ENCODE results near the gene TLCD2. TPM values are rescaled to one million over a fixed set of nuclear protein-coding genes. Genes with fewer than 3 reads are reported as not detected.

Gene TLCD2
- total and polyA plus RNA-seq, 2 of the 13 experiments (the other 11 are each of a cell fraction or from before 2014, with no cell fraction given) = 0.90 to 1.1 TPM

GRCh38 chr17:1714427-1714979 is 4.3 kb upstream of the TLCD2 start (continued):
- 0 out of 2 replicates have a peak, but pooled peaks have one; percentile 30 for TF ChIP-seq CEBPG (CRISPR knock-in tag; IDR thresholded peaks at IDR 0.05)
- TF ChIP-seq, protein P1, sequence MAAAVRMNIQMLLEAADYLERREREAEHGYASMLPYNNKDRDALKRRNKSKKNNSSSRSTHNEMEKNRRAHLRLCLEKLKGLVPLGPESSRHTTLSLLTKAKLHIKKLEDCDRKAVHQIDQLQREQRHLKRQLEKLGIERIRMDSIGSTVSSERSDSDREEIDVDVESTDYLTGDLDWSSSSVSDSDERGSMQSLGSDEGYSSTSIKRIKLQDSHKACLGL (CRISPR knock-in tag; IDR thresholded peaks at IDR 0.05) = 0 out of 2 replicates have a peak, but pooled peaks have one; percentile 15
- TF ChIP-seq PITX1 (CRISPR knock-in tag; IDR thresholded peaks at IDR 0.05) = peak; percentile 70
- peak; percentile 45; the same call in 1 of the 2 replicates for TF ChIP-seq TARDBP (CRISPR knock-in tag; IDR thresholded peaks at IDR 0.05)
- peak; percentile 5; the same call in 1 of the 2 replicates for TF ChIP-seq GMEB2 (CRISPR knock-in tag; IDR thresholded peaks at IDR 0.05; ENCODE audit: low read depth)
- peak; percentile 6; the same call in 1 of the 2 replicates for TF ChIP-seq ZNF205 (CRISPR knock-in tag; IDR thresholded peaks at IDR 0.05)
- TF ChIP-seq ZNF160 (CRISPR knock-in tag; IDR thresholded peaks at IDR 0.05) = peak; percentile 12; the same call in 1 of the 2 replicates
- no peak for TF ChIP-seq ATF7-NPFF (CRISPR knock-in tag; IDR thresholded peaks at IDR 0.05; ENCODE audit: low read depth)
- peak; percentile 77 for TF ChIP-seq HDAC2 (CRISPR knock-in tag; IDR thresholded peaks at IDR 0.05)
- TF ChIP-seq NCOA1 (CRISPR knock-in tag; IDR thresholded peaks at IDR 0.05) = no peak; the same call in 1 of the 2 replicates
- peak; percentile 77; the same call in 1 of the 2 replicates for TF ChIP-seq HNF1B (CRISPR knock-in tag; IDR thresholded peaks at IDR 0.05)
- no peak for TF ChIP-seq SOX6 (IDR thresholded peaks at IDR 0.05)
- TF ChIP-seq SOX6 (CRISPR knock-in tag; IDR thresholded peaks at IDR 0.05) = peak; percentile 67; the same call in 1 of the 2 replicates
- TF ChIP-seq, protein P2, sequence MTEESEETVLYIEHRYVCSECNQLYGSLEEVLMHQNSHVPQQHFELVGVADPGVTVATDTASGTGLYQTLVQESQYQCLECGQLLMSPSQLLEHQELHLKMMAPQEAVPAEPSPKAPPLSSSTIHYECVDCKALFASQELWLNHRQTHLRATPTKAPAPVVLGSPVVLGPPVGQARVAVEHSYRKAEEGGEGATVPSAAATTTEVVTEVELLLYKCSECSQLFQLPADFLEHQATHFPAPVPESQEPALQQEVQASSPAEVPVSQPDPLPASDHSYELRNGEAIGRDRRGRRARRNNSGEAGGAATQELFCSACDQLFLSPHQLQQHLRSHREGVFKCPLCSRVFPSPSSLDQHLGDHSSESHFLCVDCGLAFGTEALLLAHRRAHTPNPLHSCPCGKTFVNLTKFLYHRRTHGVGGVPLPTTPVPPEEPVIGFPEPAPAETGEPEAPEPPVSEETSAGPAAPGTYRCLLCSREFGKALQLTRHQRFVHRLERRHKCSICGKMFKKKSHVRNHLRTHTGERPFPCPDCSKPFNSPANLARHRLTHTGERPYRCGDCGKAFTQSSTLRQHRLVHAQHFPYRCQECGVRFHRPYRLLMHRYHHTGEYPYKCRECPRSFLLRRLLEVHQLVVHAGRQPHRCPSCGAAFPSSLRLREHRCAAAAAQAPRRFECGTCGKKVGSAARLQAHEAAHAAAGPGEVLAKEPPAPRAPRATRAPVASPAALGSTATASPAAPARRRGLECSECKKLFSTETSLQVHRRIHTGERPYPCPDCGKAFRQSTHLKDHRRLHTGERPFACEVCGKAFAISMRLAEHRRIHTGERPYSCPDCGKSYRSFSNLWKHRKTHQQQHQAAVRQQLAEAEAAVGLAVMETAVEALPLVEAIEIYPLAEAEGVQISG (CRISPR knock-in tag; IDR thresholded peaks at IDR 0.05) = 0 out of 2 replicates have a peak, but pooled peaks have one; percentile 13
- TF ChIP-seq, protein P3, sequence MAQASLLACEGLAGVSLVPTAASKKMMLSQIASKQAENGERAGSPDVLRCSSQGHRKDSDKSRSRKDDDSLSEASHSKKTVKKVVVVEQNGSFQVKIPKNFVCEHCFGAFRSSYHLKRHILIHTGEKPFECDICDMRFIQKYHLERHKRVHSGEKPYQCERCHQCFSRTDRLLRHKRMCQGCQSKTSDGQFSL (CRISPR knock-in tag; IDR thresholded peaks at IDR 0.05) = no peak
- peak; percentile 91 for TF ChIP-seq SP5 (CRISPR knock-in tag; IDR thresholded peaks at IDR 0.05; ENCODE audit: borderline replicate concordance, low read depth)
- TF ChIP-seq, protein P4, sequence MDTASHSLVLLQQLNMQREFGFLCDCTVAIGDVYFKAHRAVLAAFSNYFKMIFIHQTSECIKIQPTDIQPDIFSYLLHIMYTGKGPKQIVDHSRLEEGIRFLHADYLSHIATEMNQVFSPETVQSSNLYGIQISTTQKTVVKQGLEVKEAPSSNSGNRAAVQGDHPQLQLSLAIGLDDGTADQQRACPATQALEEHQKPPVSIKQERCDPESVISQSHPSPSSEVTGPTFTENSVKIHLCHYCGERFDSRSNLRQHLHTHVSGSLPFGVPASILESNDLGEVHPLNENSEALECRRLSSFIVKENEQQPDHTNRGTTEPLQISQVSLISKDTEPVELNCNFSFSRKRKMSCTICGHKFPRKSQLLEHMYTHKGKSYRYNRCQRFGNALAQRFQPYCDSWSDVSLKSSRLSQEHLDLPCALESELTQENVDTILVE (CRISPR knock-in tag; IDR thresholded peaks at IDR 0.05) = peak; percentile 25; the same call in 1 of the 2 replicates
- no peak for TF ChIP-seq ZNF382 (CRISPR knock-in tag; IDR thresholded peaks at IDR 0.05; ENCODE audit: borderline replicate concordance)
- peak; percentile 80 for TF ChIP-seq MXD4 (CRISPR knock-in tag; IDR thresholded peaks at IDR 0.05)

Measured in HepG2 (cell line).